Type B pancreatic cell (in vitro differentiated cells): ENCODE measurements around the gene XYLT1. TPM values are rescaled to one million over a fixed set of nuclear protein-coding genes. Genes with fewer than 3 reads are reported as not detected.

Source experiments
- DNase-seq: peaks from one replicate; pipeline ENCODE4 v3.0.0; 2021; ENCODE audit warnings: mixed read lengths; ENCODE audit not compliant: unreplicated experiment; ENCODE audit errors: extremely low spot score
- H3K27ac Mint-ChIP-seq: 2 replicates; pipeline ENCODE4 v1.8.0; 2021; ENCODE audit warnings: mild to moderate bottlenecking, mixed read lengths
- H3K27me3 Mint-ChIP-seq: 2 replicates; pipeline ENCODE4 v1.8.0; 2021; ENCODE audit warnings: mixed read lengths
- H3K36me3 Mint-ChIP-seq: 2 replicates; pipeline ENCODE4 v1.8.0; 2021; ENCODE audit warnings: mixed read lengths
- H3K4me1 Mint-ChIP-seq: one replicate; pipeline ENCODE4 v1.8.0; 2021; ENCODE audit warnings: mixed read lengths; ENCODE audit not compliant: unreplicated experiment
- H3K4me3 Mint-ChIP-seq: 2 replicates; pipeline ENCODE4 v1.8.0; 2021; ENCODE audit warnings: mild to moderate bottlenecking, mixed read lengths
- H3K9me3 Mint-ChIP-seq: 2 replicates; pipeline ENCODE4 v1.8.0; 2021; ENCODE audit warnings: mixed read lengths
- CTCF ChIP-seq: fragments of 200-600 bp; sonication (generic); conservative IDR thresholded peaks from 2 replicates; pipeline ENCODE4 v1.5.0; 2021; ENCODE audit warnings: antibody characterized with exemption, mild to moderate bottlenecking
- total RNA-seq: library from RNA; stranded (reverse); gene quantifications from 2 replicates; pipeline ENCODE4 v1.2.1, GENCODE V29; 2021; ENCODE audit warnings: low replicate concordance

The XYLT1 gene
- total RNA-seq, 1 donor from 2014 or later: 14.9 TPM

DNA sequence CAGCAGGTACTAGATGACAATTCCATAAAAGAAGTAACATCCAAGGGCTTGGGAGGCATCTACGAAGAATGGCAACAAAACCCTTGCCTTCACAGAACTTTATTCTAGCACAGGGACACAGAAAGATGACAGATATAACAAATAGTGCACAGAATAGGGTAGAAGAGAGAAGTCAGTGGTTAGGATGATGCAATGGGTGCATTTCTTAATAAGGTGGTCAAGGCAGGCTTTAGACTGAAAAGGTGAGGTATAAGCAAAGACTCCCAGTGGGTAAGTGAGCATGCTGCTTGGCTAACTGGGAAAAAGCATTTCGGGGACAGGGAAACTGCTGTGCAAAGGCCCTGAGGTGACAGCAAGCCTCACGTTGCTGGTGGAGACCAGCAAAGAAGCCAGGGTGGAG, 175.9 kb downstream of the XYLT1 start:
- Mint-ChIP-seq H3K36me3 (no peaks in the 10 kb centered on the region), H3K27me3 (no peaks in the 10 kb centered on the region), H3K27ac (no peak overlapping the region), H3K4me3 (no peak overlapping the region), H3K4me1 (peaks cover 22% of the 10 kb centered on the region), H3K9me3 (no peaks in the 10 kb centered on the region)
- TF ChIP-seq CTCF: no peak
- no peak for DNase-seq

DNA sequence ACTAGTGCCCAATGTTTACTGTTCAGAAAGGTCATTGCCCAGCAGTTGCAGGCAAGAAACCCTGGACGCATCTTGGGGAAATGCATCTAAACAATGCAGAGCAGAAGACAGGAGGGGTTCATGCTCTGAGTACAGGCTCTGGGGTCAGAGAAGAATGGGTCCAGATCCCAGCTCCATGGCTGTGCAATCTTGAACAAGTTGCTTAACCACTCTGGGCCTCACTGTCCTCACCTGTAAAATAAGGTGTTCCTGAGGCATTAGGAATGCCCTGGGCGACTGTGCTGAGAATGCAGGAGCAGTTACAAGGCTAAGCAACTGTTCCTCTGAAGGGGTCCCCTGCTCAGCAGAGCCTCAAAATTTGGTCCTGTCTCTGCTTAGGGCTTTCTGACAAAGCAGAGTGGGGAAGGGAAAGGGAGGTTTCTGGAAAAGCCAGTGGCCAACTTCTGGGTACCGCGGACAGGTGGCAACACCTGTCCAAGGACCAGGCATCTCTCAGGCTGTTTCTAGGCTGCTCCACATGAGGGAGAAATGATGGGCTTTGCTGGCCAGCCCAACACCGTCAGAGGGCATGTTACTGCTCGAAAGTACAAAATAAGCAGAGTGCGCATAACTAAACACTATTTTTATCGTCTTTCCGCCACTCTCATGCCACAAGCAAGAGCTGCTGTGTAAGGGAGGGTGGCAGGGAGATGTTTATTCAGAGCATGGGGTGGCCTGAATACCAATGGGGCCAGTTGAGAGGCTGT, 176.8 kb downstream of the XYLT1 start:
- TF ChIP-seq CTCF: no peak
- H3K27me3 Mint-ChIP-seq: no peaks in the 10 kb centered on the region
- no peaks in the 10 kb centered on the region for H3K36me3 Mint-ChIP-seq
- H3K4me1 Mint-ChIP-seq: peaks cover 13% of the 10 kb centered on the region
- no peak for DNase-seq
- no peak overlapping the region for H3K27ac Mint-ChIP-seq
- no peak overlapping the region for H3K4me3 Mint-ChIP-seq
- no peaks in the 10 kb centered on the region for H3K9me3 Mint-ChIP-seq

DNA sequence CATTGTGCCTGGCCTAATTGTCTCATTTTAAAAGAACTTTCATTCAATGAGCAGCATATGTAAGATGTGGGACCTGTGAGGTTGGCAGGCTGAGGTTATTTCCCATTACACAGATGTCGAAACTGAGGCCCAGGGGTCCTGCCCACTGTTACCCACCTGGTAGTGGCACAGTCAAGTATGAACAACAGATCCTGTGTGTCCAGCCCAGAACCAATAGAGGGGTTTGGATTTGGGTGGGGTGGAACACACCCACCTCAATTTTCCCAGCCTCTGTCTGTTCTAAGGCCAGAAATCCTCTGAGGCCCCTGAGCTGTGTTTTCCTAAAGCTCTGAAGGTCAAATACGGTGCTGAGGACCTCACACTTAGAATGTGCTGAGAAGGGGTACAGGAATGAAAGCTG, 179.5 kb downstream of the XYLT1 start:
- Mint-ChIP-seq H3K36me3 (no peaks in the 10 kb centered on the region), H3K9me3 (no peaks in the 10 kb centered on the region)

DNA sequence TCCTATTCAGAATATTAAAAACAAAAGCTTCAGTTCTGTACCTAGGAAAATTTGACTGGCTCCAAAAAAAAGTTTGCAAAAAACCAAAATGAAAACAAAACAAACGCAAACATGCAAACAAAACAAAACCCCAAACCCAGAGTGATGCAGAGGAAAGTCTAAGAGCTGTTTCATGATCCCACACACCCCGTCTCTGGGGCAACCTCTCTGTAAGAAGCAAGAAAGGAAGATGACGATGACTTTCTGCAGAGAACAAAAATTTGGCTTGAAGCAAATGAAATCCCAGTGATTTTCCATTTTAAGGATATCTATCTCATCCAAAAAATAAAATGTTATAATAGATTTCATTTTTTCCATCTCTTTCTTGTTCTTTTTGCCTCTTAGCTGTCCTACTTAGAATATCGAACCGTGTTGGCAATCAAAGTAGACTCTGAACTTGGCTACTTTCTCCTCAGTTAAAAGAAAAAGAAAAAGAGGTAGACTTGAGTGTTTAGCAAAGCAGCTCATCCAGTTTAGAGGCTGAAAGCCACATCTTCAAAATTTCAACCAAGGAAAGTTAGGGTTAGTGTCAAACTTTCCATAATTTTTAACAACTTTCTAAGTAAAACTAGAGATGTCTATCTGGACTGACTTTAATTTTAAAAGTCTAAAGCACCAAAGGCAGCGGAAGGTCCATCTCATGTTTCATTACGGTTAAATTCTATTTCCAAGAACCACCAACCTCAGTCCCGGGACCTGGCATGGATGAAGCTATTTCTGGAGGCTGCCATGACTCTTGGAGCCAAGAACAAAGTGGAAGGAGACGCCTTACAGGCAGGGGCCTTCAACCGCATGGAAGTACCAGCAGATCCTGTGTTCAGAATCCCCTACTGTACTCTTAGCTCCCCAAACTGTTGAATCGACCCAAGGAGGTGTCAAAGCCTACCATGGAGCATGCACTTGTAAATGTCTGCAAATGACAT, 180.8 kb downstream of the XYLT1 start:
- no peak overlapping the region for H3K4me3 Mint-ChIP-seq
- H3K9me3 Mint-ChIP-seq: no peaks in the 10 kb centered on the region
- no peak overlapping the region for H3K27ac Mint-ChIP-seq
- DNase-seq: no peak
- TF ChIP-seq CTCF: no peak
- peaks cover 8% of the 10 kb centered on the region for H3K4me1 Mint-ChIP-seq
- H3K27me3 Mint-ChIP-seq: no peaks in the 10 kb centered on the region
- no peaks in the 10 kb centered on the region for H3K36me3 Mint-ChIP-seq

More for the DNA sequence above, 179.5 kb downstream of the XYLT1 start:
- no peak overlapping the region for H3K27ac Mint-ChIP-seq
- H3K4me1 Mint-ChIP-seq: peaks cover 10% of the 10 kb centered on the region
- no peak for DNase-seq
- H3K4me3 Mint-ChIP-seq: no peak overlapping the region
- H3K27me3 Mint-ChIP-seq: no peaks in the 10 kb centered on the region
- no peak for TF ChIP-seq CTCF

DNA sequence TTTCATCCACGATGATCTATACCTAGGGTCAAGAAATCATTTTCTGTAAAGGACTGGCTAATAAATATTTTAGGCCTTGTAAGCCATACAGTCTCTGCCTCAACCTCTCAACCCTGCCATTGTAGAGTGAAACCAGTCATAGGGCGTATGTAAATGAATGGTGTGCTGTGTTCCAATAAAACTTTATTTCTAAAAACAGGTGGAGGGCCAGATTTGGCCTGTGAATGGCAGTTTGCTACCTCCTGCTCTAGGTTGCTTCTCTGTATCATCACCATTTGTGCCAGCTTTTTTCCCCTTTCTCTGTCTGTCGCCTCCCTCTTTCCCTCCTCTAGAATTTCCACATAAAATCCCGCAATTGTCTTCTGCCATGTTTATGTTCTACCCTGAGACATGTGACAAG, 181.7 kb downstream of the XYLT1 start:
- Mint-ChIP-seq H3K9me3 (no peaks in the 10 kb centered on the region), H3K27ac (no peak overlapping the region), H3K4me1 (peaks cover 8% of the 10 kb centered on the region), H3K36me3 (no peaks in the 10 kb centered on the region), H3K27me3 (no peaks in the 10 kb centered on the region), H3K4me3 (no peak overlapping the region)
- no peak for TF ChIP-seq CTCF
- no peak for DNase-seq
